NCI-H2081 (cell line): ENCODE measurements around the gene GOLGA6D.
"Not testable (repeated sequence)": the region's sequence is repeated elsewhere in the genome, so short reads cannot be mapped to it uniquely, and the experiment has no call there.

Source experiments
- DNase-seq, 2 experiments: peaks; one replicate each; lab custom pipeline; 2025; lab: John Stamatoyannopoulos, UW

Gene GOLGA6D

GRCh38 chr15:75293660-75294059, 11.0 kb downstream of the GOLGA6D start:
- not testable (repeated sequence) for DNase-seq

- DNase-seq = not testable (repeated sequence)
Observed at GRCh38 chr15:75298541-75299310, 16.1 kb downstream of the GOLGA6D start.

- not testable (repeated sequence) for DNase-seq
Observed at GRCh38 chr15:75299311-75299688, 16.7 kb downstream of the GOLGA6D start.

- not testable (repeated sequence) for DNase-seq
Observed at GRCh38 chr15:75300026-75300425, 17.4 kb downstream of the GOLGA6D start.

- DNase-seq = no peak
Observed at GRCh38 chr15:75302318-75302717, 19.7 kb downstream of the GOLGA6D start.

GRCh38 chr15:75302753-75303152, 20.1 kb downstream of the GOLGA6D start:
- DNase-seq = not testable (repeated sequence)

GRCh38 chr15:75306188-75306587, 23.6 kb downstream of the GOLGA6D start:
- DNase-seq = no peak

- DNase-seq = no peak
Observed at GRCh38 chr15:75307778-75308390, 25.2 kb downstream of the GOLGA6D start.

- no peak for DNase-seq
Observed at GRCh38 chr15:75309711-75310110, 27.1 kb downstream of the GOLGA6D start.

GRCh38 chr15:75312548-75312947, 29.9 kb downstream of the GOLGA6D start:
- not testable (repeated sequence) for DNase-seq

GRCh38 chr15:75313116-75313845, 30.6 kb downstream of the GOLGA6D start:
- no peak for DNase-seq

GRCh38 chr15:75314552-75315290, 32.1 kb downstream of the GOLGA6D start:
- no peak for DNase-seq

GRCh38 chr15:75319231-75319897, 36.7 kb downstream of the GOLGA6D start:
- DNase-seq = not testable (repeated sequence)

GRCh38 chr15:75321711-75322110, 39.1 kb downstream of the GOLGA6D start:
- no peak for DNase-seq

GRCh38 chr15:75325922-75326321, 43.3 kb downstream of the GOLGA6D start:
- no peak for DNase-seq

- DNase-seq = no peak
Observed at GRCh38 chr15:75327005-75327404, 44.4 kb downstream of the GOLGA6D start.

- DNase-seq = no peak
Observed at GRCh38 chr15:75327491-75327890, 44.9 kb downstream of the GOLGA6D start.

GRCh38 chr15:75328493-75329314, 46.1 kb downstream of the GOLGA6D start:
- no peak for DNase-seq

- DNase-seq = no peak
Observed at GRCh38 chr15:75329571-75329970, 46.9 kb downstream of the GOLGA6D start.

- not testable (repeated sequence) for DNase-seq
Observed at GRCh38 chr15:75332093-75332492, 49.5 kb downstream of the GOLGA6D start.
